Activated CD4-positive, alpha-beta T cell treated with anti-CD3 and anti-CD28 coated beads for 36 hours (primary cell): ENCODE results near the gene MAP3K19. TPM values are rescaled to one million over a fixed set of nuclear protein-coding genes. Genes with fewer than 3 reads are reported as not detected.
A peak's percentile ranks its signal among the peaks of the same experiment; 100 is the strongest.

Source experiments
- ATAC-seq: fragments of 200-7000 bp; cut with Tn5 transposase; one replicate; pipeline ENCODE4 v1.10.0; 2021; ENCODE audit warnings: mild to moderate bottlenecking, moderate library complexity
- CTCF ChIA-PET: fragments of 350-600 bp; sonication (Branson Sonifier 250); formaldehyde crosslinking; loops from one replicate; lab custom pipeline; 2021; ENCODE audit warnings: antibody characterized with exemption; lab: Charles Lee
- POLR2A ChIA-PET: fragments of 350-600 bp; sonication (Branson Sonifier 250); formaldehyde crosslinking; loops from one replicate; lab custom pipeline; 2021; ENCODE audit warnings: antibody characterized with exemption, inconsistent platforms; lab: Charles Lee
- DNase-seq: peaks from one replicate; pipeline ENCODE4 v3.0.0-alpha.2; 2020
- H3K27ac Mint-ChIP-seq: one replicate; pipeline ENCODE4 v1.8.0; 2021; ENCODE audit warnings: mixed read lengths
- H3K27me3 Mint-ChIP-seq: one replicate; pipeline ENCODE4 v1.8.0; 2021; ENCODE audit warnings: mixed read lengths
- H3K36me3 Mint-ChIP-seq: one replicate; pipeline ENCODE4 v1.8.0; 2021; ENCODE audit warnings: low read depth, mixed read lengths
- H3K4me1 Mint-ChIP-seq: one replicate; pipeline ENCODE4 v1.8.0; 2021; ENCODE audit warnings: mixed read lengths
- H3K4me3 Mint-ChIP-seq: one replicate; pipeline ENCODE4 v1.8.0; 2021; ENCODE audit warnings: mild to moderate bottlenecking, moderate library complexity, mixed read lengths
- H3K9me3 Mint-ChIP-seq: one replicate; pipeline ENCODE4 v1.8.0; 2021; ENCODE audit warnings: low read depth, mixed read lengths
- intact Hi-C, 2 experiments: fragments of 100-400 bp; cut with DNase I in 1 of 2; cut with micrococcal nuclease in 1 of 2; formaldehyde crosslinking; loops; one replicate each; pipeline versions ENCODE4 v1.14.2 to v1.15.1; 2022 to 2024; cut with DNase I, micrococcal nuclease
- total RNA-seq, 2 experiments: library from RNA; stranded (reverse); gene quantifications; one replicate each; pipeline ENCODE4 v1.2.3, GENCODE V29; 2021

The MAP3K19 gene
- total RNA-seq, 2 experiments from 2014 or later, result not detected

- Mint-ChIP-seq H3K9me3 (peaks cover 13% of the 10 kb centered on the region), H3K4me1 (peaks cover 24% of the 10 kb centered on the region), H3K27me3 (no peaks in the 10 kb centered on the region), H3K27ac (no peak overlapping the region), H3K4me3 (no peak overlapping the region), H3K36me3 (peaks cover 51% of the 10 kb centered on the region)
- ATAC-seq (no peak), DNase-seq (no peak)
- intact Hi-C loops, result no loop called here
- POLR2A ChIA-PET, result interaction anchor here (0.7 kb wide), 1 partner anchor 1034 kb away, joined by 3 read pairs; no protein-coding TSS in a partner anchor
- CTCF ChIA-PET, result no interaction called here
Measured at GRCh38 chr2:135074216-135074615, 27.0 kb upstream of the MAP3K19 start.

- CTCF ChIA-PET, result interaction anchor here (0.5 to 0.6 kb wide), 2 partner anchors 185 to 1160 kb away, joined by 3 read pairs; no protein-coding TSS in a partner anchor
- H3K9me3 Mint-ChIP-seq, result peaks cover 13% of the 10 kb centered on the region
- H3K27ac Mint-ChIP-seq, result no peak overlapping the region
- H3K4me1 Mint-ChIP-seq, result peaks cover 30% of the 10 kb centered on the region
- ATAC-seq (no peak), DNase-seq (no peak)
- intact Hi-C loops, result no loop called here
- H3K36me3 Mint-ChIP-seq, result peaks cover 51% of the 10 kb centered on the region
- POLR2A ChIA-PET, result no interaction called here
- H3K27me3 Mint-ChIP-seq, result no peaks in the 10 kb centered on the region
- H3K4me3 Mint-ChIP-seq, result no peak overlapping the region
Measured at GRCh38 chr2:135072125-135072997, 25.1 kb upstream of the MAP3K19 start.

- Mint-ChIP-seq H3K27me3 (no peaks in the 10 kb centered on the region), H3K27ac (no peak overlapping the region), H3K4me3 (no peak overlapping the region), H3K9me3 (peaks cover 8% of the 10 kb centered on the region), H3K36me3 (peaks cover 66% of the 10 kb centered on the region), H3K4me1 (peaks cover 57% of the 10 kb centered on the region)
- ATAC-seq (no peak), DNase-seq (no peak)
- intact Hi-C loops, result no loop called here
- CTCF ChIA-PET, result interaction anchor here (0.8 to 2.6 kb wide), 5 partner anchors 9 to 55 kb away, joined by 3 to 12 read pairs (median 5); partner anchors contain the start of gene RAB3GAP1
- POLR2A ChIA-PET, result interaction anchor here (0.9 kb wide), 1 partner anchor 15 kb away, joined by 6 read pairs; the partner anchor contains the start of gene RAB3GAP1
Measured at GRCh38 chr2:135066710-135067109, 19.5 kb upstream of the MAP3K19 start.

DNA sequence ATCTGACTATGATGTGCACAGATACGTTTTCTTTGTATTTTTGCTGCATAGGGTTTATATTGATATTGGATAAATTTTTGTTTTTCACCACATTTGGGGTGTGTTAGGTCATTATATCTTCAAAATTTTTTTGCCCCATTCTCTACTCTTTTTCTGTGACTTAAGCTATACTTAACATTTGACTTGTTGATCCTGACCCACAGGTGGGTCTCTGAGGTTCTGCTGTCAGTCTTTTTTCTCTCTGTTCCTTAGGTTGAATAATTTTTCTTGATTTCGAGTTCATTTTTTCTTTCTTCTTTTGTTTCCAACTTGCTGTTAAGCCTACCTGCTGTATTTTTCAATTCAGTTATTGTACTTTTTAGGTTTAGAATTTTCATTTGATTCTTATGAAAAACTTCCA, 16.9 kb upstream of the MAP3K19 start:
- ChIA-PET POLR2A (no interaction called here), CTCF (interaction anchor here (0.8 kb wide), 1 partner anchor 90 kb away, joined by 3 read pairs; no protein-coding TSS in a partner anchor)
- intact Hi-C loops, result no loop called here
- no peak for DNase-seq
- Mint-ChIP-seq H3K9me3 (peaks cover 6% of the 10 kb centered on the region), H3K36me3 (peaks cover 63% of the 10 kb centered on the region), H3K27ac (no peak overlapping the region), H3K4me3 (no peak overlapping the region), H3K4me1 (peaks cover 55% of the 10 kb centered on the region), H3K27me3 (no peaks in the 10 kb centered on the region)
- no peak for ATAC-seq

- H3K4me3 Mint-ChIP-seq, result no peak overlapping the region
- H3K4me1 Mint-ChIP-seq, result peaks cover 53% of the 10 kb centered on the region
- H3K9me3 Mint-ChIP-seq, result peaks cover 6% of the 10 kb centered on the region
- intact Hi-C loops, result no loop called here
- peaks cover 63% of the 10 kb centered on the region for H3K36me3 Mint-ChIP-seq
- H3K27me3 Mint-ChIP-seq, result no peaks in the 10 kb centered on the region
- no peak for ATAC-seq
- no peak overlapping the region for H3K27ac Mint-ChIP-seq
- ChIA-PET CTCF (no interaction called here), POLR2A (no interaction called here)
- no peak for DNase-seq
Measured at GRCh38 chr2:135063210-135063609, 16.0 kb upstream of the MAP3K19 start.

GRCh38 chr2:135059577-135059976, 12.3 kb upstream of the MAP3K19 start:
- Mint-ChIP-seq H3K27me3 (no peaks in the 10 kb centered on the region), H3K4me1 (peaks cover 59% of the 10 kb centered on the region), H3K27ac (no peak overlapping the region), H3K36me3 (peaks cover 59% of the 10 kb centered on the region), H3K9me3 (peaks cover 4% of the 10 kb centered on the region), H3K4me3 (no peak overlapping the region)
- ChIA-PET CTCF (interaction anchor here (0.7 to 1.3 kb wide), 3 partner anchors 8 to 697 kb away, joined by 3 read pairs; no protein-coding TSS in a partner anchor), POLR2A (interaction anchor here (0.9 kb wide), 1 partner anchor 11 kb away, joined by 3 read pairs; no protein-coding TSS in a partner anchor)
- ATAC-seq, result no peak
- DNase-seq, result no peak
- intact Hi-C loops, result loop anchor here in 1 of 2 experiments (10.0 kb wide), 1 partner anchor 95 kb away; no protein-coding TSS in a partner anchor

- ATAC-seq (no peak), DNase-seq (no peak)
- ChIA-PET CTCF (interaction anchor here (1.4 kb wide), 1 partner anchor 10 kb away, joined by 5 read pairs; no protein-coding TSS in a partner anchor), POLR2A (no interaction called here)
- H3K27ac Mint-ChIP-seq, result peak overlapping the region; percentile 88
- H3K4me1 Mint-ChIP-seq, result peaks cover 56% of the 10 kb centered on the region
- intact Hi-C loops, result loop anchor here in 1 of 2 experiments (10.0 kb wide), 1 partner anchor 98 kb away; no protein-coding TSS in a partner anchor
- no peaks in the 10 kb centered on the region for H3K9me3 Mint-ChIP-seq
- no peaks in the 10 kb centered on the region for H3K27me3 Mint-ChIP-seq
- H3K4me3 Mint-ChIP-seq, result no peak overlapping the region
- H3K36me3 Mint-ChIP-seq, result peaks cover 43% of the 10 kb centered on the region
Measured at GRCh38 chr2:135056790-135057189, 9.5 kb upstream of the MAP3K19 start.

DNA sequence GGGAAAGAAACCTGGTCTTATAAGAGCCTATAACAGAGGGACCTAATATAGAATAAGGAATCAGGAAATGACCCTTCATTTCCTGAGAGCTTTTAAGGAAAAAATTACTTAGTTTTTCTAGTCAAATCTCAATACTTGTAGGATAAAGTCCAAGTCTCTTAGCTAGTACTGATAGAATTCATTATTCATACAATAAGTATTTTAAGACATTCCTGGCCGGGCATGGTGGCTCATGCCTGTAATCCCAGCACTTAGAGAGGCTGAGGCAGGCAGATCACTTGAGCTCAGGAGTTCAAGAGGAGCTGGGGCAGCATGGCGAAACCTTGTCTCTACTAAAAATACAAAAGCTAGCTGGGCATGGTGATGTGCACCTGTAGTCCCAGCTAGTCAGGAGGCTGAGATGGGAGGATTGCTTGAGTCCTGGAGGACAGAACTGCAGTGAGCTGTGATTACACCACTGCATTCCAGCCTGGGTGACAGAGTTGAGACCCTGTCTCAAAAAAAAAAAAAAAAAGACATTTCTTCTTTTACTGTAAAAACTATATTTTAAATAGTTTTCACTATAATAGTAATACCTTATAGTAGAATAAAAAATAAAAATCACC, 8.0 kb upstream of the MAP3K19 start:
- ATAC-seq (no peak), DNase-seq (peak; percentile 12)
- Mint-ChIP-seq H3K4me1 (peaks cover 54% of the 10 kb centered on the region), H3K27me3 (no peaks in the 10 kb centered on the region), H3K9me3 (no peaks in the 10 kb centered on the region), H3K4me3 (peak overlapping the region; percentile 92), H3K36me3 (peaks cover 33% of the 10 kb centered on the region), H3K27ac (peak overlapping the region; percentile 64)
- CTCF ChIA-PET, result interaction anchor here (1.2 kb wide), 1 partner anchor 11 kb away, joined by 6 read pairs; no protein-coding TSS in a partner anchor
- intact Hi-C loops, result loop anchor here in 1 of 2 experiments (10.0 kb wide), 1 partner anchor 100 kb away; no protein-coding TSS in a partner anchor
- POLR2A ChIA-PET, result no interaction called here

GRCh38 chr2:135052997-135053474, 5.8 kb upstream of the MAP3K19 start:
- no peaks in the 10 kb centered on the region for H3K9me3 Mint-ChIP-seq
- peaks cover 47% of the 10 kb centered on the region for H3K4me1 Mint-ChIP-seq
- peaks cover 22% of the 10 kb centered on the region for H3K36me3 Mint-ChIP-seq
- intact Hi-C loops, result loop anchor here (1.0 to 10.0 kb wide), 19 partner anchors 34 to 1330 kb away; partner anchors contain the start of genes CCNT2 (in 2 of the 2), CXCR4 (in 1 of the 2), MCM6 (in 1 of the 2) and UBXN4 (in 1 of the 2)
- ATAC-seq (peak; percentile 60), DNase-seq (peak; percentile 63)
- ChIA-PET POLR2A (interaction anchor here (0.6 kb wide), 1 partner anchor 478 kb away, joined by 3 read pairs; the partner anchor contains the start of genes R3HDM1 and ZRANB3), CTCF (interaction anchor here (0.7 to 1.4 kb wide), 3 partner anchors 14 to 479 kb away, joined by 3 read pairs; no protein-coding TSS in a partner anchor)
- peak overlapping the region; percentile 92 for H3K4me3 Mint-ChIP-seq
- peak overlapping the region; percentile 100 for H3K27ac Mint-ChIP-seq
- H3K27me3 Mint-ChIP-seq, result no peaks in the 10 kb centered on the region

GRCh38 chr2:135052042-135052876, 5.0 kb upstream of the MAP3K19 start, which contains the start of gene RAB3GAP1:
TSS of gene RAB3GAP1 (plus strand) at chr2:135052292. CDS start at chr2:135052308, 16 bp downstream.
- CTCF ChIA-PET, result interaction anchor here (0.7 to 2.5 kb wide), 6 partner anchors 9 to 479 kb away, joined by 3 to 15 read pairs (median 4); partner anchors contain the start of gene ZRANB3
- peak within 1 kb of the TSS; percentile 100 for H3K27ac Mint-ChIP-seq
- DNase-seq (peak; percentile 96), ATAC-seq (peak; percentile 79)
- no peaks in the 10 kb centered on the region for H3K9me3 Mint-ChIP-seq
- H3K27me3 Mint-ChIP-seq, result no peaks in the 10 kb centered on the region
- intact Hi-C loops, result loop anchor here (1.0 to 10.0 kb wide), 19 partner anchors 35 to 1331 kb away; partner anchors contain the start of genes CCNT2 (in 2 of the 2), CXCR4 (in 1 of the 2), MCM6 (in 1 of the 2) and UBXN4 (in 1 of the 2)
- peaks cover 19% of the 10 kb centered on the region for H3K36me3 Mint-ChIP-seq
- H3K4me3 Mint-ChIP-seq, result peak within 1 kb of the TSS; percentile 92
- POLR2A ChIA-PET, result interaction anchor here (1.0 kb wide), 2 partner anchors 15 to 134 kb away, joined by 3 to 6 read pairs; partner anchors contain the start of gene CCNT2
- H3K4me1 Mint-ChIP-seq, result peaks cover 40% of the 10 kb centered on the region
